ENCODE data around the gene FCN3.

DNA sequence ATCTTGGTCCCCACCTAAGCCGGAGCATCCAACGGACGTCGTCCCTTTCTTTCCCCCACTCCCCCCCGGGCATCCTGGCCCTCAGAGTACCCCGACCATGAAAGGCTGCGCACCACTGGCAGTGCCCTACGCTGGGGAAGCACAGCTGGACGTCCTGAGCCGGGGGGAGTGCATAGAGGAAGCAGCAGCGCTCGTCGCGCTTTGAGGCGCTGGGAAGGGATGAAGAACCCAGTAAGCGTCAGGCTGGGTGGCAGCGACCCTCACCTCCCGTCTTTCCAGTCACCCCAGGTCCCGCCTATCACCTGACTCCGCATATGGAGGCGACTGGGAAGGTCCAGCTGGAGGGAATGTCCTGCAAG, 13.6 kb downstream of the FCN3 start:
- TF ChIP-seq, protein P1, sequence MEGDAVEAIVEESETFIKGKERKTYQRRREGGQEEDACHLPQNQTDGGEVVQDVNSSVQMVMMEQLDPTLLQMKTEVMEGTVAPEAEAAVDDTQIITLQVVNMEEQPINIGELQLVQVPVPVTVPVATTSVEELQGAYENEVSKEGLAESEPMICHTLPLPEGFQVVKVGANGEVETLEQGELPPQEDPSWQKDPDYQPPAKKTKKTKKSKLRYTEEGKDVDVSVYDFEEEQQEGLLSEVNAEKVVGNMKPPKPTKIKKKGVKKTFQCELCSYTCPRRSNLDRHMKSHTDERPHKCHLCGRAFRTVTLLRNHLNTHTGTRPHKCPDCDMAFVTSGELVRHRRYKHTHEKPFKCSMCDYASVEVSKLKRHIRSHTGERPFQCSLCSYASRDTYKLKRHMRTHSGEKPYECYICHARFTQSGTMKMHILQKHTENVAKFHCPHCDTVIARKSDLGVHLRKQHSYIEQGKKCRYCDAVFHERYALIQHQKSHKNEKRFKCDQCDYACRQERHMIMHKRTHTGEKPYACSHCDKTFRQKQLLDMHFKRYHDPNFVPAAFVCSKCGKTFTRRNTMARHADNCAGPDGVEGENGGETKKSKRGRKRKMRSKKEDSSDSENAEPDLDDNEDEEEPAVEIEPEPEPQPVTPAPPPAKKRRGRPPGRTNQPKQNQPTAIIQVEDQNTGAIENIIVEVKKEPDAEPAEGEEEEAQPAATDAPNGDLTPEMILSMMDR (IDR thresholded peaks at IDR 0.05; ENCODE audit: insufficient read depth, low read length, poor library complexity, severe bottlenecking): no peak
- no peak for TF ChIP-seq EZH2phosphoT487 (conservative IDR thresholded peaks at IDR 0.05; ENCODE audit: low read length)

All from SU-DHL-6 (cell line).